Central memory CD8-positive, alpha-beta T cell (primary cell): Measurements from ENCODE around the gene HBM.
"Not testable (repeated sequence)": the region's sequence is repeated elsewhere in the genome, so short reads cannot be mapped to it uniquely, and the experiment has no call there.

Experiments
- ATAC-seq: fragments of 150-1000 bp; cut with Tn5 transposase; replicated peaks from 2 replicates; pipeline ENCODE4 v1.10.0; 2022; ENCODE audit warnings: mild to moderate bottlenecking, moderate FRiP score, moderate number of reproducible peaks; ENCODE audit not compliant: poor library complexity, severe bottlenecking; ENCODE audit errors: extremely low read depth
- DNase-seq, 2 donors: peaks; one replicate each; pipeline ENCODE4 v3.0.0; 2021; ENCODE audit warnings: low spot score in 2 of 2
- H3K27ac Mint-ChIP-seq: one replicate; pipeline ENCODE4 v1.8.0; 2022; ENCODE audit warnings: low read depth, mild to moderate bottlenecking, moderate library complexity, mixed read lengths
- H3K27me3 Mint-ChIP-seq: one replicate; pipeline ENCODE4 v1.8.0; 2022; ENCODE audit warnings: mixed read lengths
- H3K36me3 Mint-ChIP-seq: one replicate; pipeline ENCODE4 v1.8.0; 2022; ENCODE audit warnings: mild to moderate bottlenecking, moderate library complexity, mixed read lengths; ENCODE audit not compliant: insufficient read depth
- H3K4me1 Mint-ChIP-seq: one replicate; pipeline ENCODE4 v1.8.0; 2022; ENCODE audit warnings: mixed read lengths
- H3K4me3 Mint-ChIP-seq: one replicate; pipeline ENCODE4 v1.8.0; 2022; ENCODE audit warnings: mild to moderate bottlenecking, moderate library complexity, mixed read lengths
- H3K9me3 Mint-ChIP-seq: one replicate; pipeline ENCODE4 v1.8.0; 2022; ENCODE audit warnings: mixed read lengths

The HBM gene

GRCh38 chr16:185691-186090 lies 19.9 kb downstream of the HBM start:
- Mint-ChIP-seq H3K27me3 (no peaks in the 10 kb centered on the region), H3K4me3 (no peak overlapping the region), H3K36me3 (peaks cover 35% of the 10 kb centered on the region), H3K9me3 (no peaks in the 10 kb centered on the region), H3K27ac (no peak overlapping the region), H3K4me1 (no peaks in the 10 kb centered on the region)
- DNase-seq = no peak
- no peak for ATAC-seq

GRCh38 chr16:187330-187729 lies 21.6 kb downstream of the HBM start:
- no peaks in the 10 kb centered on the region for H3K4me1 Mint-ChIP-seq
- DNase-seq (no peak), ATAC-seq (no peak)
- H3K36me3 Mint-ChIP-seq = peaks cover 43% of the 10 kb centered on the region
- H3K4me3 Mint-ChIP-seq = no peak overlapping the region
- no peak overlapping the region for H3K27ac Mint-ChIP-seq
- H3K27me3 Mint-ChIP-seq = no peaks in the 10 kb centered on the region
- no peaks in the 10 kb centered on the region for H3K9me3 Mint-ChIP-seq

GRCh38 chr16:188674-189073 lies 22.9 kb downstream of the HBM start:
- Mint-ChIP-seq H3K4me3 (no peak overlapping the region), H3K4me1 (no peaks in the 10 kb centered on the region), H3K27ac (no peak overlapping the region), H3K27me3 (no peaks in the 10 kb centered on the region), H3K36me3 (peaks cover 56% of the 10 kb centered on the region), H3K9me3 (no peaks in the 10 kb centered on the region)
- ATAC-seq (peak; percentile 56), DNase-seq (no peak)

- no peak for ATAC-seq
- H3K27me3 Mint-ChIP-seq = no peaks in the 10 kb centered on the region
- no peaks in the 10 kb centered on the region for H3K9me3 Mint-ChIP-seq
- H3K27ac Mint-ChIP-seq = no peak overlapping the region
- H3K4me1 Mint-ChIP-seq = no peaks in the 10 kb centered on the region
- H3K4me3 Mint-ChIP-seq = no peak overlapping the region
- DNase-seq = no peak
- H3K36me3 Mint-ChIP-seq = peaks cover 57% of the 10 kb centered on the region
These were observed 23.9 kb downstream of the HBM start for GRCh38 chr16:189604-190186.

GRCh38 chr16:191831-192230 lies 26.1 kb downstream of the HBM start:
- Mint-ChIP-seq H3K9me3 (no peaks in the 10 kb centered on the region), H3K27me3 (no peaks in the 10 kb centered on the region), H3K27ac (no peak overlapping the region), H3K36me3 (peaks cover 71% of the 10 kb centered on the region), H3K4me1 (no peaks in the 10 kb centered on the region), H3K4me3 (no peak overlapping the region)
- DNase-seq (no peak), ATAC-seq (no peak)

- no peak for ATAC-seq
- no peak overlapping the region for H3K27ac Mint-ChIP-seq
- H3K9me3 Mint-ChIP-seq = no peaks in the 10 kb centered on the region
- H3K4me1 Mint-ChIP-seq = no peaks in the 10 kb centered on the region
- no peaks in the 10 kb centered on the region for H3K27me3 Mint-ChIP-seq
- no peak for DNase-seq
- no peak overlapping the region for H3K4me3 Mint-ChIP-seq
- peaks cover 73% of the 10 kb centered on the region for H3K36me3 Mint-ChIP-seq
These were observed 26.9 kb downstream of the HBM start for GRCh38 chr16:192686-193085.

- H3K4me1 Mint-ChIP-seq = no peaks in the 10 kb centered on the region
- no peak for DNase-seq
- peaks cover 76% of the 10 kb centered on the region for H3K36me3 Mint-ChIP-seq
- no peaks in the 10 kb centered on the region for H3K27me3 Mint-ChIP-seq
- H3K9me3 Mint-ChIP-seq = no peaks in the 10 kb centered on the region
- no peak for ATAC-seq
- no peak overlapping the region for H3K27ac Mint-ChIP-seq
- H3K4me3 Mint-ChIP-seq = no peak overlapping the region
These were observed 27.7 kb downstream of the HBM start for GRCh38 chr16:193441-193840.

GRCh38 chr16:194516-194915 lies 28.7 kb downstream of the HBM start:
- Mint-ChIP-seq H3K36me3 (peaks cover 76% of the 10 kb centered on the region), H3K9me3 (no peaks in the 10 kb centered on the region), H3K27ac (no peak overlapping the region), H3K27me3 (no peaks in the 10 kb centered on the region), H3K4me3 (no peak overlapping the region), H3K4me1 (no peaks in the 10 kb centered on the region)
- DNase-seq (no peak), ATAC-seq (no peak)

GRCh38 chr16:200388-200787 lies 34.6 kb downstream of the HBM start:
- Mint-ChIP-seq H3K27ac (no peak overlapping the region), H3K4me1 (no peaks in the 10 kb centered on the region), H3K36me3 (peaks cover 74% of the 10 kb centered on the region), H3K4me3 (no peak overlapping the region), H3K9me3 (no peaks in the 10 kb centered on the region), H3K27me3 (no peaks in the 10 kb centered on the region)
- DNase-seq = no peak
- ATAC-seq = no peak

GRCh38 chr16:203246-203645 lies 37.5 kb downstream of the HBM start:
- DNase-seq (no peak), ATAC-seq (no peak)
- Mint-ChIP-seq H3K9me3 (no peaks in the 10 kb centered on the region), H3K4me1 (no peaks in the 10 kb centered on the region), H3K27ac (no peak overlapping the region), H3K4me3 (no peak overlapping the region), H3K27me3 (no peaks in the 10 kb centered on the region), H3K36me3 (peaks cover 79% of the 10 kb centered on the region)

GRCh38 chr16:204046-204445 lies 38.3 kb downstream of the HBM start:
- H3K36me3 Mint-ChIP-seq = peaks cover 79% of the 10 kb centered on the region
- H3K4me1 Mint-ChIP-seq, H3K9me3 Mint-ChIP-seq, H3K27me3 Mint-ChIP-seq, DNase-seq, ATAC-seq, H3K27ac Mint-ChIP-seq, H3K4me3 Mint-ChIP-seq: not testable (repeated sequence)

GRCh38 chr16:209359-209758 lies 43.6 kb downstream of the HBM start:
- H3K27me3 Mint-ChIP-seq, H3K9me3 Mint-ChIP-seq, H3K4me1 Mint-ChIP-seq, ATAC-seq, H3K4me3 Mint-ChIP-seq, DNase-seq, H3K27ac Mint-ChIP-seq: not testable (repeated sequence)
- peaks cover 64% of the 10 kb centered on the region for H3K36me3 Mint-ChIP-seq

- not testable (repeated sequence) for H3K4me3 Mint-ChIP-seq, ATAC-seq, H3K27ac Mint-ChIP-seq, H3K27me3 Mint-ChIP-seq, H3K9me3 Mint-ChIP-seq, DNase-seq, H3K4me1 Mint-ChIP-seq
- H3K36me3 Mint-ChIP-seq = peaks cover 60% of the 10 kb centered on the region
These were observed 45.9 kb downstream of the HBM start for GRCh38 chr16:211631-212180.
